HG03354 (cell line): ENCODE measurements around the gene CIDEB.

Experiments
- ATAC-seq: cut with Tn5 transposase; IDR thresholded peaks from one replicate; pipeline ENCODE4 v1.9.1; 2021; ENCODE audit warnings: mild to moderate bottlenecking; ENCODE audit not compliant: unreplicated experiment, poor library complexity, severe bottlenecking

Gene CIDEB

DNA sequence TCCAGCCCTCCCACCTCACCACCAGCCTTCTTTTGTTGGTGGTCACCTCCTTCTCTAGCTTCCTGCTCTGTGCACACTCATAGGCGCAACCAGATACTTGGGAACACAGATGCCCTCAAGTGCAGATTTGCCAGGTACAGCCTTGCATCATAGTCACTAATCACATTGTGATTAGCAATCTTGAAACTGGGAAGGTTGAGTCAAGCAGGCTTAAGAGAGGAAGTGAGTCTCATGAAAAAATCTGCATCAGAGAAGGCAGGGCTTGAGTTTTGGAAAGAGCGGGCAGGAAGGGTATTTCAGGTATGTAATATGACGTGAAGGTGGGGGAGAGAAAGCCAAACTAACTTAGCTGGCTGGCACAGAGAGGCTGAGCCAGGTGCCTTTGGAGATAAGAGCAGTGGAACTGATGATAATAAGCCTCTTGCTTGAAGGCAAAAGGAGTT is 33.7 kb downstream of the CIDEB start:
- ATAC-seq: peak; percentile 37

DNA sequence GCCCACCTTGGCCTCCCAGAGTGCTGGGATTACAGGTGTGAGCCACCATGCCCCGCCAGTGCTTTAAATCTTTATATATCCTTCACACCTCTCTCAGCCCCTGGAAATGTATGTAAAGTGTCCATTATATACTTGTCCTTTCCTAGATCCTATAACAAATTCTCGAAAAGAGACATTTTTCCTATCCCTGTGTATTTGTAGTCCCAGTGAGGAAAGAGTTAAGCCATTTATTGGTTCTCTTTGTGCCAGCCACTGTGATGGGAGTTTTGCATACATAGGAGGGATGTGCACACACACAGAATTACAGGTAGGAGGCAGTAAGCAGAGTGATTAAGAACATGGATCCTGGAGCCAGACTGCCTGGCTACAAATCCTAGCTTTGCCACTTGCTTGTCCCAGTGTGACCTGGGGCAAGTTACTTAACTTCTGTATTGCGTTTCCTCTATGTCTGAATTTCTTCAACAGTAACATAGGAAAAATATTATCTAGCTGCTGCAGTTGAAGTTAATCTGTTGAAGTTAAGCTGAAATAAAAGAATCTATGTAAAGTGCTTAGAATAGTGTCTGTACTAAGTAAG is 34.3 kb downstream of the CIDEB start:
- no peak for ATAC-seq

DNA sequence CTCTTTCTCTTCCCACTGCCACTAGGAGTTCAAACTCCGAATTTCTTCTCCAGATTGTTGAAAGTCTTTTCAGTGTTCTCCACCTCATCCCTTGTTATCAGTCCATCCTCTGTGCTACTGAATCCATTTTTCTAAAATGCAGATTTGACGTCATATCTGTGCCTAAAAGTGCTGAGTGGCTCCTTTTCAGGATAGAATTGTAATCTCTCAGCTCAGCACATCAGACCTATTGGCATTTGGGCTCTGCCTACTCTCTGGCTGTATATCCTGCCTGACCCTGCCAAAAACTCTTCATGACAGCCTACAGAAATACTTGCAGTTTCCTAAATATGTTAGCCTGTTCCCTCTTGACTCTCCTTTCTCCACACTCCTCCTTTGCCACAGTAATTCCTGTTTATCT is 35.3 kb downstream of the CIDEB start:
- ATAC-seq: no peak

DNA sequence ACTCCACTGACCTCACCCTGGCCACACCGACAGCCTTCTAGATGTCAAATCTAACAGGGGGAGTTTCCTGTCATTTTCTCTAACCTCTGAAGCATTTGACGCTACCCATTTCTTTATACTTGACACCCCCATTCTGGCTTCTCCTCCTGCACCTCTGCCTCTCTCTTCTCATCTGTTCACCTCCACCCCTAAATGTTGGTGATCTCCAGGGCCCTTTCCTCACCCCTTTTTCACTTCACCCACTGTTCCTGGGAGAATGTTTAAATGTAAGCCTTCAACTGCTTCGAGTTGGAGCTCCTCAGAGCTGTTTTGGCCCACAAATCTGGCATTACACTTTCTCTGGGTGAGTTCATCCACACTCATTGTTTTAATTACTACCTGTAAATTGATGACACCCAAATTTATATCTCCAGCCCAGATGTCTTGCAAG is 35.9 kb downstream of the CIDEB start:
- no peak for ATAC-seq

DNA sequence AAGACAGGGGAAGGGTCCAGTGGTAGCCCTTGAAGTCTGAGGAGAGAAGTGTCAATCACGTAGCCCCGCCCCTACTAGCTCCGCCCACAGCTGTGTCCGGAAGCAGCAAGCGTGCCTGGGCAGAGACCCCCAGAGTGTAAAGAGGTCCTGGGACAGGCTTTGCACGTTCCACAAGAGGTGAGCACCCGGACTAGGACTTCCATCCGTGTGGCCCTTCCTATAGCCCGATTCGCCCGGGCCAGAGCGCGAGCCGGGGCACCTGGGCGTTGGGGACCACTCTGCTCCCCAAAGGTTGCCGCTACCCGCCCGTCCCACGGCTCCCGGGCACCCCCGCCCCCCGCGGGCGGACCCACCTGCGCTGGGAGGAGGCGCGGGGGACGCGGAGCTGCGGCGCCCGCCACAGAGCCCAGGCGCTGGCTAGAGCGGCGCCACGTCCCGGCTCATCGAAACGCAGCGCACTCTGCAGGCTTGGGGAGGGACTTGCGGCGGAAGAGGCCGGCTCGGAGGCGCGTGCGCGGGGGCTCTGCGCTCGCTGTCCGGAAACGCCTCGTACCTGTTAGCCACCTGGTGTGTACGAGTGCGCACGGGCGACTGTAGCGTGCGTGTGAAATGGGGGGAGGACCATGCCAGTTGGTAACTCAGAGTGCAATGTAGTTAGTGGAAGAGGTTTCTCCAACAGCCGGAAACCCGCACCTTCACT is 36.5 kb downstream of the CIDEB start, which contains the start of gene RABGGTA:
TSS of gene RABGGTA (minus strand) at position 464 of the 700 bp plus-strand sequence. CDS start 482 bp downstream, outside the sequence.
- peak; percentile 90 for ATAC-seq

DNA sequence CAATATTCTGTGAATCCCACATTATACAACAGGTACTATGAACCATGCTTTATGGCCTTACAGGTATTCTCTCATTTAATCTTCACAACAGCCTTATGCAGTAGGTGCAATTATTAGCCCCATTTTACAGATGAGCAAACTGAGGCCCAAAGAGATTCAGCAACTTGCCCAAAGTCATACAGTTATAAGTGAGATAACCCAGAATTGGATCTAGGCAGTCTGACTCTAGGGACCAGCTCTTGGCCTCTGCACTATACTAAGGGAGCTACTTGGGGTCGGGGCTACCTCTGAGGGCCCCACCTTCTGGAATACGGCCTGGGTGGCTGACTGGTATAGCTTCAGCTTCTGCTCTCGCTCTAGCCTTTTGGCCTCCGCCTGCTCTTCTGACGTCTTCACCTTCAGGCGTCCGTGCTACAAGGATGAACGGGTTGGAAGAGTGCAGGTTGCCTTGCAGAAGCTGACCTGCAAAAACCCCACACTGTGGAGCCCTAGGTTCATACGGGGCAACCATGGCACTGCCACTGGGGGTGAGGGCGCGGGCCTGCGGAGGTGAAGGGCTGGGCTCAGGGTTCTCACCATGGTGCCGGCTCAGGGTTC is 37.1 kb downstream of the CIDEB start:
- ATAC-seq: no peak

DNA sequence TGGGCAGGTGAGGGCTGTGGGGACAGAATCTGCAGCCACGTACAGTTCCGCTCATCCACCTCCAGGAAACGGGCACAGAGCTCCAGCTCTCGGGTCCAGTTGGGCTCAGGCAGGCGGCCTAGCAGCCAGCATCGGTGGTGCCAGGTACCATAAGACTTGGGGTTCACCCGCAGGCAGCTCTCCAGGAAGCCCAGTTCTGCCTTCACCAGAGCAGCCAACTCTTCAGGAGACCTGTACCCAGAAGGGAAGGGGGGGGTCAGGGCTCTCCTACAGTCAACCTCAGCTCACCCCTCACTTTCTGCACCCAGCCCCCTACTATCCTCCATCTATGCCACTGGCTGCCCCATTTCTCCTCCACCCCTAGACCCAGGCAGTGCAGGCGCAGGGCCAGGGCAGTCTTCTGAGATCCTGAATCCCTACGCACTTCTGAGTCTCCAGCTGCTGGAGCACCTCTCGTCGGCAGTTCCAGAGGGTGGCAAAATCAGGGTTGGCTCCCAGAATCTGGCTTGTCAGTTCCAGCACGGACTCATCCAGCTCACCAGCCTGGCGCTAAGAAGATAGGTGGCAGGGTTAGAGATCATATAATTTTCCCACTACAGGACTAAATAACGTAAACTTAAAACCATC is 37.8 kb downstream of the CIDEB start:
- no peak for ATAC-seq

DNA sequence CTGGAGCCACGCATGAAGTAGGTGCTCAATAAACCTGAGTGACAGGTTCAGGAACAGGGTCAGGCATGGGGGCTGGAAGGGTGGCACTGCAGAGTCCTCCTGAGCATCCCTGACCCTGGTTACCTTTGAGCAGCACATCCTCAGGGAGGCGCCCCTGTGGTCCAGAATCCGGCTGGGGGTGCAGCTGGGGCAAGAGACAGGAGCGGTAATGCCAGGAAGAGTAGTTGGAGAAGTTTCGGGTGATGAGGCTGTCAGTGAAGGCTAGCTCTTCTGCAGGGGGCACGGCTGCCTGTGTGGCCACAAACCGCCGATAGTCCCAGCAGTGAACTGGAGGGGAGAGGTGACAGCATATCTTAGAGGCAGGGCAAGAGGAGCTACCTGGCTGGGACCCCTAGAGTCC is 38.4 kb downstream of the CIDEB start:
- no peak for ATAC-seq

DNA sequence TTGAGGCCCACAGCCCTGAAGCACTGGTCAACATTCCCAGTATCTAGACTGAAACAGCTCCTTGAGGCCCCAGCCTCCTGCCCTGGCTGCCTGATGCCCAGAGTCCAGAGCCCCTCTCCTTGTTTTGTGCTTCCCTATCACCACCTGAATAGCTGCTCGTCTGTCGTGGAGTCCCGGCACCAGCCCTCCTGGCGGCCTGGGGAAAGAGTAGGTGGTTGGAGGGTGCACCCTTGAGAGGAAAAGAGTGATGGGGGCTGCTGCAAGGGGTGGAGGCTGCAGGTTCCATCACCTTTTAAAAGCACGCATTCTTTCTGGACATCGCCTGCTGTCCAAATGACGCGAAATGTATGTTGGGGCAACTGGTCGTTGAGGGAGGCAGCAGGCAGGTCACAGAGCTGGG is 39.6 kb downstream of the CIDEB start:
- ATAC-seq: no peak

DNA sequence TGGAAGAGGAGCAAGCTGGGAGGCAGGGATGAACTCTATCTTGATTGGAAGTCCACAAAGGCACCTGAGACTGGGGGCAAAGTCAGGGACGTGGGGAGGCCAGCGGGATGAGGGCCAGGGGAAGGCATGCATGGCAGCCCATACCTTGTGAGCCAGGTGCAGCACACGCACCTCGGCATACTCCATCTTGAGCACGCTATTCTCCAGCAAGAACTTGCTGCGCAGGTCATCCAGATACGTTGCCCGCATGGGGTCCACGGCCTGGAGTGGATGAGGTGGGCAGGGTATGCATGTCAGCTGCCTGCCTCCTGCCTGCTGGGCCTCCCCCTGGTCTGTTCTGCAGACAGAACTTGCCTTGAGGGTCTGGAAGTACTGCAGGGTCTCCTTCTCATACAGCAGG is 40.3 kb downstream of the CIDEB start:
- ATAC-seq: no peak

DNA sequence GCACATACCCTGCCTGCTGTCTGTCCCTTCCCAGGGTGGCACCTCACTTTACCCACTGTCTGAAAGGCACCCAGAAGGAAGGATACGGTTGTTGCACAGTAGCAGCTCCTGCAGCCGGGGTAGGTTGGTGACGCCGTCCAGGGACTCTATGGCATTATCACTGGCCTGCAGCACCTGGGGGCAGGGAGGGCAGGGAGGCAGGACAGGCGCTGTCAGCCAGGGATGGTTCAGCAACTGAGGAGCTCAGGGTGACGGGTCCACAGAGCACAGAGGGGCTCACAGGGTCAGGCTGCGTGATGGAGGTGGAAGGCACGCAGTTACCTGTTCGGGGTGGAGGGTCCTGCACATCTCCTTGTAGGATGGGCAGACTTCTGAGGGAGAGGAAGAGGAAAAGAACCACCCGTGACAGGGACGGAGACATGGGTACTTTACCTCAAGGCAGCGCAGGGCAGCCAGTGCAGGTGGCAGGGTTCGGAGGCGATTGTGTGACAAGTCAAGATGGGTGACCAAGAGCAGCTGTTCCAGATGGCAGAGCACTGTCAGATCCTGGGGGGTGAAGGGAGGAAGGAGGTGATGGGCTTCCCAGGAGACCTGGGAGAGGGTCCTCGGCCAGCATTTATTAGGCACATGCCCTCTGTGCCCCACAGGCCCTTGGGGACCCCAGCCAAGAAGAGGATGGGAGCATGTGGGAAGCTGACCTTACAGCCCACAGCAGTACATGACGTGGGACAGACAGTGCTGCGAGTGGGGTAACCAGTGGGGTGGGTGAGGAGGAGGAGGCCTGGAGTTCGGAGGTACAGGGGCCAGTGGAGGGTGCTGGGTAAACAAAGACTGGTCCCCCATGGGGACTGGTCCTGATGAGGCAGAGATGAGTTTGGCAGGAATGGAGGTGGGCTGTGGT is 41.2 kb downstream of the CIDEB start:
- no peak for ATAC-seq

DNA sequence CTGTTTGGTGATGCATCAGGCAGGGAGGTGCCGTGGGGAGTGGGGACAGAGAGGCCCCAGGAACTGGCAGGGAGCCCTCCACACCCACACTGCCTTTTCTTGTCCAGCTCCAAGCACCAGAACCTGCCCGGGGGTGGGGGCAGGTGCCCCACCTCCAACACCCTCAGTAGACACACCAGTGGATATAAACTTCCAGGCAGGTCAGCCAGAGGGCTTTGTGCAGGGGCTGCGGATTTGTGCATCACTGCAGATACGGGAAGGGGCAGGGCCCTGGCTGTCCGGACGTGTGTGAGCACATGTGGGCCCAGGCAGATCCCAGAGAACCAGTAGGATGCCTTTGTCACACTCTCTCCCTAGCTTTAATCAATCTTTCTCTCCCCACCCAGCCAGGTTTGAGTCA is 43.5 kb downstream of the CIDEB start:
- ATAC-seq: no peak

DNA sequence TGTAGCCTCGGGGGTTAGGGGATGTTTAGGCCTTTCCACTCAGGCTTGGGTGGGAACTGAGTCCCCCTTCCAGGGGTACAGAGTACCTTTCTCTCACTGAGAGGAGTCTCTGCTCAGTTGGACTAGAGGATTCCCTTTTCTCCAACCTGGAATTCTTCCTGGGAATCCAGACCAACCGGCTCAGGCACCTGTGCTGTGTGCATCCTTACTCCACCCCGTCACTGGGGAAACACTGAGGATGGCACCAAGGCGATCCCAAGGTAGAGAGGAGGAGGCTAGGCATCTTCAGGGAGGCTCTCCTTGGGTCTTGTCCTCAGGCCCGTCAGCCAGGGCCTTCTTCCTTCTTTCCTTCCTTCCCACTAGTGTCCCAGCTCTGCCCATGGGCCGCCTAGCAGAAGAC is 43.9 kb downstream of the CIDEB start:
- ATAC-seq: no peak

DNA sequence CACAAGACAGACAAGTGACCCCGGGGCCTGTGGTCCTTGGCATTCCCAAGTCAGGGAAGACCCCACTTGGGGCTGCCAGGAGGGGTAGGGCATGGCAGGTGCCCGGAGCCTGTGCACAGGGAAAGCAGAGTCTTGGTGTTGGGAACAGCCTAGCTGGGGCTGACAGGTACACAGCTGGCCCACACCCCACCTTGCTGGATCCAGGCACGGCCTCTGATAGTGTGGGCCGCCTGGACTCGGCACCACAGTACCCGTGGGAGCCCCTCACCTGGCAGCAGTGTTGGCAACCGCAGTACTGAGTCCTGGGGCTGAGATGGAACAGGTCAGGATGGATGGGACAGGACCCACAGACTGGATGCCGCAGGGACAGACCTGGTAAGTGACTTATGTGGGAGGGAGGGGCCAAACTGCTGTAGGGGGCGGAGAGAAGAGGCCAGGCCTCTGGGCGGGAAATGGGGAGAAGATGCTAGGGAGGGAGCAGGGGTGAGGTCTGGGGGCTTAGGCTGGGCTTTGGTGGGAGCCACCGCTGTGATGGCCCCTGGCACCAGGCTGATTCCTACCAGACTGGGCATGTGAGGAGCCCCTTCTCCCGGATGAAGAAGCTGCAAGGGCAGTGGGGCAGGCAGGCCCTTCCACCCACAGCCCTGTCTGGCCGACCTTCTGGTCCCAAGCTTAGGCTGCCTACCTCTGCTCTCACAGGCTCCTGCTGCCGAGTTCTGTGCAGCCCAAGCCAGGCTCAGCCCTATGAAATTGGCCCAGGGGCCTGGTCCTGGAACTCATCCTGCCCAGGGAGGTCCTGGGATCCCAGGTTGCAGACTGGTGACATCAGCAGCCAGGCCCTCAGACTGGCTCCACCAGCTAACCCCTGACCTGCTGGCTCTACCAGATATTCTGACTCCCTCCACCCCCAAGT is 44.7 kb downstream of the CIDEB start, which contains the start of gene TGM1:
TSS of gene TGM1 (minus strand) at position 357 of the 913 bp plus-strand sequence. CDS start 825 bp downstream, outside the sequence.
- no peak for ATAC-seq

DNA sequence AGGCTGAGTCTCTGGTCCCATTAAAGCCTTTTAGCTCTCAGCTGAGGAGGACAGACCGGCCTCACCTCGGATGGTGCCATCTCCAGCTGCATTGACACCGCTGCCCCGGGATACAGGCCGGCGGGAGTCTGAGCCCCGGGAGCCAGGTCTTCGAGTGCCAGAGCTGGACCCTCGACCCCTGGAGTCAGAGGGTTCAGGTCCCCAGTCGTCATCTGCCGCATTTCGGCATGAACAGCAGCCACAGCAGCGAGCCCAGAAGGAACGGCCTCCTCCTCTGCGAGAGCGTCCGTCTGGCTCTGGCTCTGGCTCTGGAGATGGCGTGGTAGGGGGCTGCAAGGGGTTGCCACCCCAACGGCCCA is 45.8 kb downstream of the CIDEB start:
- ATAC-seq: no peak

DNA sequence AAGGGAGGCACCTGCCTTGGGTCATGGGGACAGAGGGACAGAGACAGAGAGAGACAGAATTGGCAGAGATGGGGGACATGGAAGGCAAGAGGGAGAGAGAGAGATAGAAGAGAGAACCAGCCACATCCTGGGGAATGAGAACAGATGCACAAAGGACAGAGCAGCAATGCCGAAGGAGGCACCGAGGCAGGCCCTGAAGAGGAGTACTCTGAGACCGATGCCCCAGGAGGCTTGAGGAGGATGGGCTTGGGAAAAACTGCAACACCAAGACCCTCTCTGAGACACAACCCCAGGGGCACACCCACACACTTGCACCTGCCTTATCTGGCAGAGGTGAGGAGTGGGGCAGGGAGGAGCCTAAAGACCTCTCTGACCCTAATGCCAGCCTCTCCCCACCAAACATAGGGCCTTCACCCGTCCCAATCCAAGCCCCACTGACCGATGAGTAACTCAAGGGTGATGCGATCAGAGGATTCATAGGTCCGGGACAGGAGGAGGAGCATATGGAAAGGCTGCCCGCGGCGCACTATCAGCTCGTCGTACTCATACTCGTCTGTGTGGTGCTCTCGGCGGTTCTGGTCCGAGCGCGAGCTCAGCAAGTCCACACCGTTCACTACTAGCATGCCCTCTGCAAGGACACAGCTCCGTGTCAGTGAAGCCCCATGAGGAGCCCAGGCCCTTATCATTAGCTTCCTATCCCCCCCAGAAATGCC is 46.4 kb downstream of the CIDEB start:
- ATAC-seq: no peak

DNA sequence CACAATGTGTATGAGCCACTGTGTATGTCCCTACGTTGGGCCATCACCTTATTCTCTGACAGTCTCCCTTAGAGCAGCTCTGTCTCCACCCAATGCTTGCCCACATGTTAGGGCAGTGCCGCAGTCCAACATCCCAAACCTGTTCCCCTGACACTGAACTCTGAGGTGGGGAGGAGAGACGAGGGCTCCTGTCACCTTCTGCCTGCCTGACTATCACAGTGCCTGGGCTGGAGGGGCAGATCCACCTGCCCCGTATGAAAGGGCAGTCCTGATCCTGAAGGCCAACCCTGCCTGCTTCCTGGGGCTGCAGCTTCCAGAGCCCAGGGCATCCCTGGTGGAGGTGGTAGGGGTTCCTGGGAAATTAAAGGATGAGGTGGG is 47.0 kb downstream of the CIDEB start:
- no peak for ATAC-seq
